Measurements from ENCODE around the gene RIPPLY3.

RIPPLY3 gene

DNA sequence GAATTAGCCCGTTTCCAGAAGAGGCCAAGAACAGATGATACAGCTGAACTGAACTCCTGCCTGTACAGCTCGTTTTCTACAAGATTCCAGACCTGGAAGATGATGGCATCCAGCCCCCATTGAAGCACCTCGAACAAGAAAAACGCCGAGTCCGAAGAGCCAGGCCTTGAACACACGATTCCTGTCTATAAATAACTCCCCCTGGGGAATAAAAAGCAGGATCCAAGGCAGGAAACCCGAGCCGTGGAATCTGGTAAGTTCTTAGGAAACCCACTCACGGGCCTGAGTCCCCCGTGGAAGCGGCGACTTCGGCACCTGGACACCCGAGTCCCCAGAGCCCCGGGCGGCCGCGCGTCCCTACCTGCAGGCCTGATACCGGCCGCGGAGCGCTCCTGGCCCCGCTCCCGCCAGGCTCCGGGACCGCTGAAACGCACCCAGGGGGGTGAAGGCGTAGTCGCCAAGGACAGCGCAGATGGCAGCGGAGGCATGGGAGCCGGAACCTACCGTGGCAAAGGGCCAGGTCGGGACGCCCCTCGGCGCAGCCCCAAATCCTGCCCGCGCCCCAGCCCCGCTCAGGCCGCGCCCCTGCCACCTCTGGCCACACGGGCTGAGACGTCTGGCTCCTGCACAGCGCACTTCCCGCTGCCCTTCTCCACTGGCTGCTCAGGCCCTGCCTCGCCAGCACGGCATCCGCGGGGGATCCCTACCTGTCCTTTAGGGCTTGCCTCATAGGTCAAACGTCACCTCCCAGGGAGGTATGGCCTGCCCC lies 26.0 kb upstream of the RIPPLY3 start (continued):
- TF ChIP-seq ZNF391 (tag by site-specific recombination; IDR thresholded peaks at IDR 0.05; ENCODE audit: borderline replicate concordance, low read depth) (0 out of 2 replicates have a peak, but pooled peaks have one; percentile 43), GLI4 (tag by site-specific recombination; IDR thresholded peaks at IDR 0.05) (no peak), ZNF133 (tag by site-specific recombination; IDR thresholded peaks at IDR 0.05) (no peak), RBAK (tag by site-specific recombination; IDR thresholded peaks at IDR 0.05) (no peak), ZSCAN16 (tag by site-specific recombination; IDR thresholded peaks at IDR 0.05) (no peak), ZNF214 (tag by site-specific recombination; IDR thresholded peaks at IDR 0.05; ENCODE audit: borderline replicate concordance) (no peak), ZNF146 (tag by site-specific recombination; IDR thresholded peaks at IDR 0.05) (peak; percentile 46; the same call in 1 of the 2 replicates), ZNF19 (tag by site-specific recombination; IDR thresholded peaks at IDR 0.05; ENCODE audit: low read depth) (no peak), ZNF24 (tag by site-specific recombination; IDR thresholded peaks at IDR 0.05) (no peak; the same call in 1 of the 2 replicates), ZNF707 (tag by site-specific recombination; IDR thresholded peaks at IDR 0.05) (no peak), ZNF114 (tag by site-specific recombination; IDR thresholded peaks at IDR 0.05) (no peak), MZF1 (tag by site-specific recombination; IDR thresholded peaks at IDR 0.05; ENCODE audit: borderline replicate concordance) (no peak), ZNF623 (tag by site-specific recombination; IDR thresholded peaks at IDR 0.05) (no peak; the same call in 1 of the 2 replicates), SP3 (tag by site-specific recombination; IDR thresholded peaks at IDR 0.05) (peak; percentile 39; the same call in 1 of the 2 replicates), ZNF341 (tag by site-specific recombination; IDR thresholded peaks at IDR 0.05; ENCODE audit: low read depth) (peak; percentile 88), ZNF274 (IDR thresholded peaks at IDR 0.05; ENCODE audit: low read length) (no peak), ZNF274 (tag by site-specific recombination; IDR thresholded peaks at IDR 0.05; ENCODE audit: borderline replicate concordance) (no peak), ZNF701 (tag by site-specific recombination; IDR thresholded peaks at IDR 0.05) (no peak), ZNF529 (tag by site-specific recombination; IDR thresholded peaks at IDR 0.05; ENCODE audit: insufficient replicate concordance) (no peak), ZNF843 (tag by site-specific recombination; IDR thresholded peaks at IDR 0.05) (no peak), ZNF175 (tag by site-specific recombination; IDR thresholded peaks at IDR 0.05) (no peak), SALL2 (tag by site-specific recombination; IDR thresholded peaks at IDR 0.05; ENCODE audit: borderline replicate concordance) (no peak), ZNF155 (tag by site-specific recombination; IDR thresholded peaks at IDR 0.05) (no peak), ZNF76 (tag by site-specific recombination; IDR thresholded peaks at IDR 0.05; ENCODE audit: borderline replicate concordance, low read depth) (peak; percentile 76; the same call in 1 of the 2 replicates), IKZF3 (tag by site-specific recombination; IDR thresholded peaks at IDR 0.05) (0 out of 2 replicates have a peak, but pooled peaks have one; percentile 49), ZNF335 (tag by site-specific recombination; conservative IDR thresholded peaks at IDR 0.05) (peak; percentile 91), ZNF211 (tag by site-specific recombination; IDR thresholded peaks at IDR 0.05; ENCODE audit: low read depth) (no peak)
- TF ChIP-seq, protein P1, sequence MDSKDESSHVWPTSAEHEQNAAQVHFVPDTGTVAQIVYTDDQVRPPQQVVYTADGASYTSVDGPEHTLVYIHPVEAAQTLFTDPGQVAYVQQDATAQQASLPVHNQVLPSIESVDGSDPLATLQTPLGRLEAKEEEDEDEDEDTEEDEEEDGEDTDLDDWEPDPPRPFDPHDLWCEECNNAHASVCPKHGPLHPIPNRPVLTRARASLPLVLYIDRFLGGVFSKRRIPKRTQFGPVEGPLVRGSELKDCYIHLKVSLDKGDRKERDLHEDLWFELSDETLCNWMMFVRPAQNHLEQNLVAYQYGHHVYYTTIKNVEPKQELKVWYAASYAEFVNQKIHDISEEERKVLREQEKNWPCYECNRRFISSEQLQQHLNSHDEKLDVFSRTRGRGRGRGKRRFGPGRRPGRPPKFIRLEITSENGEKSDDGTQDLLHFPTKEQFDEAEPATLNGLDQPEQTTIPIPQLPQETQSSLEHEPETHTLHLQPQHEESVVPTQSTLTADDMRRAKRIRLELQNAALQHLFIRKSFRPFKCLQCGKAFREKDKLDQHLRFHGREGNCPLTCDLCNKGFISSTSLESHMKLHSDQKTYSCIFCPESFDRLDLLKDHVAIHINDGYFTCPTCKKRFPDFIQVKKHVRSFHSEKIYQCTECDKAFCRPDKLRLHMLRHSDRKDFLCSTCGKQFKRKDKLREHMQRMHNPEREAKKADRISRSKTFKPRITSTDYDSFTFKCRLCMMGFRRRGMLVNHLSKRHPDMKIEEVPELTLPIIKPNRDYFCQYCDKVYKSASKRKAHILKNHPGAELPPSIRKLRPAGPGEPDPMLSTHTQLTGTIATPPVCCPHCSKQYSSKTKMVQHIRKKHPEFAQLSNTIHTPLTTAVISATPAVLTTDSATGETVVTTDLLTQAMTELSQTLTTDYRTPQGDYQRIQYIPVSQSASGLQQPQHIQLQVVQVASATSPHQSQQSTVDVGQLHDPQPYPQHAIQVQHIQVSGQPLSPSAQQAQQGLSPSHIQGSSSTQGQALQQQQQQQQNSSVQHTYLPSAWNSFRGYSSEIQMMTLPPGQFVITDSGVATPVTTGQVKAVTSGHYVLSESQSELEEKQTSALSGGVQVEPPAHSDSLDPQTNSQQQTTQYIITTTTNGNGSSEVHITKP (tag by site-specific recombination; IDR thresholded peaks at IDR 0.05) = peak; percentile 93
- TF ChIP-seq, protein P2, sequence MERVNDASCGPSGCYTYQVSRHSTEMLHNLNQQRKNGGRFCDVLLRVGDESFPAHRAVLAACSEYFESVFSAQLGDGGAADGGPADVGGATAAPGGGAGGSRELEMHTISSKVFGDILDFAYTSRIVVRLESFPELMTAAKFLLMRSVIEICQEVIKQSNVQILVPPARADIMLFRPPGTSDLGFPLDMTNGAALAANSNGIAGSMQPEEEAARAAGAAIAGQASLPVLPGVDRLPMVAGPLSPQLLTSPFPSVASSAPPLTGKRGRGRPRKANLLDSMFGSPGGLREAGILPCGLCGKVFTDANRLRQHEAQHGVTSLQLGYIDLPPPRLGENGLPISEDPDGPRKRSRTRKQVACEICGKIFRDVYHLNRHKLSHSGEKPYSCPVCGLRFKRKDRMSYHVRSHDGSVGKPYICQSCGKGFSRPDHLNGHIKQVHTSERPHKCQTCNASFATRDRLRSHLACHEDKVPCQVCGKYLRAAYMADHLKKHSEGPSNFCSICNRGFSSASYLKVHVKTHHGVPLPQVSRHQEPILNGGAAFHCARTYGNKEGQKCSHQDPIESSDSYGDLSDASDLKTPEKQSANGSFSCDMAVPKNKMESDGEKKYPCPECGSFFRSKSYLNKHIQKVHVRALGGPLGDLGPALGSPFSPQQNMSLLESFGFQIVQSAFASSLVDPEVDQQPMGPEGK (tag by site-specific recombination; IDR thresholded peaks at IDR 0.05) = peak; percentile 95
- TF ChIP-seq, protein P3, sequence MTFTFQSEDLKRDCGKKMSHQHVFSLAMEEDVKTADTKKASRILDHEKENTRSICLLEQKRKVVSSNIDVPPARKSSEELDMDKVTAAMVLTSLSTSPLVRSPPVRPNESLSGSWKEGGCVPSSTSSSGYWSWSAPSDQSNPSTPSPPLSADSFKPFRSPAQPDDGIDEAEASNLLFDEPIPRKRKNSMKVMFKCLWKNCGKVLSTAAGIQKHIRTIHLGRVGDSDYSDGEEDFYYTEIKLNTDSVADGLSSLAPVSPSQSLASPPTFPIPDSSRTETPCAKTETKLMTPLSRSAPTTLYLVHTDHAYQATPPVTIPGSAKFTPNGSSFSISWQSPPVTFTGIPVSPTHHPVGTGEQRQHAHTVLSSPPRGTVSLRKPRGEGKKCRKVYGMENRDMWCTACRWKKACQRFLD (tag by site-specific recombination; IDR thresholded peaks at IDR 0.05) = no peak
- TF ChIP-seq, protein P4, sequence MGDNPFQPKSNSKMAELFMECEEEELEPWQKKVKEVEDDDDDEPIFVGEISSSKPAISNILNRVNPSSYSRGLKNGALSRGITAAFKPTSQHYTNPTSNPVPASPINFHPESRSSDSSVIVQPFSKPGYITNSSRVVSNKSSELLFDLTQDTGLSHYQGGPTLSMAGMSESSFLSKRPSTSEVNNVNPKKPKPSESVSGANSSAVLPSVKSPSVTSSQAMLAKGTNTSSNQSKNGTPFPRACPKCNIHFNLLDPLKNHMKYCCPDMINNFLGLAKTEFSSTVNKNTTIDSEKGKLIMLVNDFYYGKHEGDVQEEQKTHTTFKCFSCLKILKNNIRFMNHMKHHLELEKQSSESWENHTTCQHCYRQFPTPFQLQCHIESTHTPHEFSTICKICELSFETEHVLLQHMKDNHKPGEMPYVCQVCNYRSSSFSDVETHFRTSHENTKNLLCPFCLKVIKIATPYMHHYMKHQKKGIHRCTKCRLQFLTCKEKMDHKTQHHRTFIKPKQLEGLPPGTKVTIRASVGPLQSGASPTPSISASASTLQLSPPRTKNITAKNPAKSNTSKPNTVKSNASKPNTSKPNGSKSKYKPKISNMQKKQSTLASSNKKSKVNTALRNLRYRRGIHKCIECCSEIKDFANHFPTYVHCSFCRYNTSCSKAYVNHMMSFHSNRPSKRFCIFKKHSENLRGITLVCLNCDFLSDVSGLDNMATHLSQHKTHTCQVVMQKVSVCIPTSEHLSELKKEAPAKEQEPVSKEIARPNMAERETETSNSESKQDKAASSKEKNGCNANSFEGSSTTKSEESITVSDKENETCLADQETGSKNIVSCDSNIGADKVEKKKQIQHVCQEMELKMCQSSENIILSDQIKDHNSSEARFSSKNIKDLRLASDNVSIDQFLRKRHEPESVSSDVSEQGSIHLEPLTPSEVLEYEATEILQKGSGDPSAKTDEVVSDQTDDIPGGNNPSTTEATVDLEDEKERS (tag by site-specific recombination; IDR thresholded peaks at IDR 0.05) = no peak

All from HEK293 (cell line).